CD4-positive, alpha-beta T cell treated with Interleukin-2 at 100 ng/mL for 4 hours (primary cell): ENCODE data around the gene SHB.

Experiments
- DNase-seq: peaks from one replicate; pipeline ENCODE4 v3.0.0-alpha.2; 2020; ENCODE audit warnings: low spot score

SHB gene

DNA sequence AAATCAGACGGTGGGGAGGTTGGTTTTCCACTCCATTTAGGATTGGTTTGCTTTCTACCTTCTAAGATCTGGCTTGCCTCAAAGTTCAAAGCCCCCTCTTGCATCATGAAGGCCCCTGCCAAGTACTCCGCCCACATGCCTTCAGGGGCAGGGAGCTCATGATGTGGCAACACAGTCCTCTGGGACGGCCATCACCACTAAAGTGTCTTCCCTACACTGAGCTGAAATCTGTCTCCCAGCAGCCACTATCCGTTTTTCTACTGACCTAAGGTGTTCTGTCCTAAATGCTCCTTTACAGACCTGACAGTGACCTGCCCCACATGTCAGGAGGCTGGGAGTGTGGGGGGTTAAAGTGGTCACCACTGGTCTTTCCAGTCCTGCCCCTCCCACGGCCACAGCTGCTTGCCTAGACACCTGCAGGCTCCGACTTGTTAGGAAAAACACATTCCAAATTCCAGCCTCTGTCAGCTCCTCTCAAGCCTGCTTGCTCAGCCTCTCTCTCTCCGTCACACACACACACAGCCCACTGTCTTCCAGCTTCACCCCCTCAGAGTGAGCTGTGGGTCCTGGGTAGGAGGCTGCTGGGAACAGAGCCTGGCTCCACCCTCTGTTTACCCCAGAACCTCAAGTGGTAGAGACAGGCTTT lies 44.9 kb downstream of the SHB start:
- DNase-seq = no peak

GRCh38 chr9:38023661-38024035 lies 45.4 kb downstream of the SHB start:
- no peak for DNase-seq

DNA sequence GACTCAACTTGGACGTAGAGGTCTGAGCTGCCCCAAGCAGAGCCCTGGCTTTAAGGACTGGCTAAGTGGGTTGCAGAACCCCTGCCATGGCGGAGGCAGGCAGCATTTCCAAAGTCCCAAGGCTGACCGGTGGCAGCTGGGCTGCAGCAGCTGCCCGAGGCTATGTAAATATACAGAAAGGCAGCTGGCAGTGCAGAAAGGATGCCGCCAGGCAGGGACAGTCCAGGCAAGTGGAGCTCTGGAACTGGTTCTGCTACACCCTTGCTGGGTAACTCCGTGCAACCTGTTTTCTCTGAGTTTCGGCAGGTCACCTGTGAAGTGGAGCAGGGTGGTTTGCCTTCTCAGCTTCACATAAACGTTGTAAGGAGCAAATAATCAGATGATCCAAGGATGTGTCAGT lies 46.0 kb downstream of the SHB start:
- no peak for DNase-seq

GRCh38 chr9:38022203-38022895 lies 46.7 kb downstream of the SHB start:
- no peak for DNase-seq

DNA sequence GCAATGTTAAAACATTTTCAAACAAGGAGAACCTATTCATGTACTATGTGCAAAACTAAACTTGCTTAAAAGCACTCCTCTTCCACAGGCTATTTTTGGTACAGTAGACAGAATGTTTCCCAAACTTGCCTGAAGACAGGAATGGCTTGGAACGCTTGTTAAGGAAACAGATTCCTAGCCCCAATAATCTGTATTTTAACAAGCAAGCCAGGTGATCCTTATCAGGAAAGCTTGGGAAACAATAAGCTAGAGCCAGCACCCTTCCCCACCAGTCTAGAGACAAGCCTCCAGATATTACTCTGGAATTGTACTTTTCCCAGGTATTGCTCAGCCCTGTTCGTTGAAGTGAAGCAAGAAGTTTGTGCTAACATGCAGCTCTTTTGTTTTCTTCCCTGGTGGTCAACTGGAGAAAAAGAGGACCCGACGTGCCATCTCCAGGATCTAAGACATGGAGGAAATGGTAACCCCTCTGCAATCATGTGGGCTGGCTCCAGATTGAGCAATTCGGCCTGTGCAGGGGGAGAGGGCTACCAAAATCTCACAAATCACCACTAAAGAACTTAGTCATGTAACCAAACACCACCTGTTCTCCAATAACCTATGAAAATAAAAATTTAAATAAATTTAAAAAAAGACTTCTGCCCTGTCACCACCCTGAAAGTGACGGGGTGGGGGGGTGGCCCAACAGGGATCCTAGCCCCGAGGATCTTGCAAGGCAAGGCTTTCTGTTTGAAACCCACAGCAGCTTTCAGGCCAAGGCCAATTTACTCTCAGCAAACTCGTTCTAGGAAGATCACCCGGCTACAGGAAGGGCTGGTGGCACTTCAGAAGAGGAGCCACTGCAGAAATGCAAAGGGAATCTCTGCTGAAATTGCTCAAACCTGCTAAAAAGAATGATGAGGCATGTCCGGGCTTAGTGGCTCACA lies 48.6 kb downstream of the SHB start:
- no peak for DNase-seq

DNA sequence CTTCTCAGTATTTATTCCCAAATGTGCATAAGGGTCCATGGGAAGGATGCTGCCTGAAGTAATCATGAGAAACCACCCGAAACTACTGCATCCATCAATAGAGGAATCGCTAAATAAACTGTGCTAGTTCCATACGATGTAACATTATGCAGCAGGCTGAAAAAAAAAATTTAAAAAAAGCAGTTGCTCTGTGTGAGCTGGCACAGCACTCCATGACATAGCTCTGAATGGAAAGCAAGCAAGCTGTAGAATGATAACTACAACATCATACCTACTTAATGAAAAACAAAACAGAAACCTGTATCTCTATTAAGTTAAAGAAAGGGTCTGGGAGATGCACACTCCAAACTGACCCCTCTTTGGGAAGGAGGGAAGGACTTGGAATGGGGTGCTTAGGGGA lies 49.3 kb downstream of the SHB start:
- DNase-seq = no peak

DNA sequence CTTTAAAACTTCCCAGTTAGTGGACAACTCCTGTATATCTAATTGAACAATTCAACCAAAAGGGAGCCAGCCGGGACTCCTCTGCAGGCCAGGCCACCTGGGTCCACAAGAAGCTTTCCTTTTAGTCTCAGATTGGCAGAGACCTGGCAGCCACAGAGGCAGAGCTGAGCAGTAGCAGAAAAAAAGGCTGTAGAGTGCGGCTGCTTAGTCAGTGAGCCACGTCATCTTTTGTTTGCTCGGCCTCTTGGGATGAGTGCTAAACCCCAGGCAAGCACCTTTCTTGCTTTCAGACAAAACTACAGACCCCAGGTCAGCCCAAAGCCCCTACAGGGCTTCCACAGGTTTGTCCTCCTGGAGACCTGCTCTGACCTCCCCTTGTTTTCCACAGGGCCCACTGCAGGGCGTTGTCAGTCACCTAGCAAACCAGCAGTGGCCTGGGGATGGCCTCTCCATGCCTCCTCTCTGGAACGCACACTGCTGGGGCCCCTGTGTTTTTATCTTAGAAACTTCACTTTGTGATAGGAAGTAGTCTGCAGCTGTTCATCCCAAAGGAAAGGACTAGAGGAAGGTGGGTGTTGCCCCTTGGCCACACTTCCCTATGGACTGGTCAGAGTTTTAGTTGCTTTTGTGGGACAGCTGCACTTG lies 49.9 kb downstream of the SHB start:
- DNase-seq = no peak

GRCh38 chr9:38018241-38018957 lies 50.6 kb downstream of the SHB start:
- DNase-seq = no peak

GRCh38 chr9:38017885-38018186 lies 51.2 kb downstream of the SHB start:
- DNase-seq = no peak

DNA sequence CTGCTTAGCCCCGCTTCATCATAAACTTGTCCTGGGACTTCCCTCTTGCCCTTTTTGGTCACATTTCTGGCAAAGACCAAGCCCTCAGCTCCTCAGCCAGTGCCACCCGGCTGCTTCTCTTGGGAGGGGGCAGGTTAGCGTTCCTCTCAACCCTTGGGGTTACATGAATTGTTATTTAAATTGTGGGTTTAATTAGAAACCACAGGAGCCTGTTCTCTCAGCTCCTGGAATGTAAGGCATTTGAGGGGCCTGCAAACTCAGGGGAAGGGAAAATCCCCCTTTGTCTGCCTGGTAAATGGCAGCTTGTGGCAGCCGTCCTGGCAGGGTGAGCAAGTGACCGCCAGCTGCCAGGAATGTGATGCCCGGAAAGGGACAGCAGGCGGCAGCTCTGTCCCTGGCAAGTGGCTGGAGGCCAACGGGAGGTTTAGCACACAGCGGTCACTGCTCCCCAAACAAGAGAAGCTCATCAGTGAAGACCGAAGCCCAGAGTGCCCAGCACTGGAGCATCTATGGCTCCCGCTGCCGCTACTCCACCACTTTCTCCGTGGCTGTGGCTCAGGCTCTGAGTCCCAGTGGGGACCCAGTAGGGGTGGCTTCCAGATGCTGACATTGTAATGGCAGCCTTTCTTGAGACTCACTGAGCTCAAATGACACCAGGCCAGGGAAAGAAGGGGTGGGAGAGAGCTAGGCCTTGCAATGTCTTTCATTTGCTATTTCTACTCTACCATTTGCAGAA lies 51.7 kb downstream of the SHB start:
- DNase-seq = no peak

- no peak for DNase-seq
These were observed 52.5 kb downstream of the SHB start for GRCh38 chr9:38016375-38017135.

- DNase-seq = no peak
These were observed 53.1 kb downstream of the SHB start for GRCh38 chr9:38015906-38016305.

GRCh38 chr9:38015266-38015665 lies 53.8 kb downstream of the SHB start:
- DNase-seq = no peak

- no peak for DNase-seq
These were observed 56.1 kb downstream of the SHB start for GRCh38 chr9:38012767-38013450.

GRCh38 chr9:38011991-38012390 lies 57.0 kb downstream of the SHB start:
- no peak for DNase-seq

DNA sequence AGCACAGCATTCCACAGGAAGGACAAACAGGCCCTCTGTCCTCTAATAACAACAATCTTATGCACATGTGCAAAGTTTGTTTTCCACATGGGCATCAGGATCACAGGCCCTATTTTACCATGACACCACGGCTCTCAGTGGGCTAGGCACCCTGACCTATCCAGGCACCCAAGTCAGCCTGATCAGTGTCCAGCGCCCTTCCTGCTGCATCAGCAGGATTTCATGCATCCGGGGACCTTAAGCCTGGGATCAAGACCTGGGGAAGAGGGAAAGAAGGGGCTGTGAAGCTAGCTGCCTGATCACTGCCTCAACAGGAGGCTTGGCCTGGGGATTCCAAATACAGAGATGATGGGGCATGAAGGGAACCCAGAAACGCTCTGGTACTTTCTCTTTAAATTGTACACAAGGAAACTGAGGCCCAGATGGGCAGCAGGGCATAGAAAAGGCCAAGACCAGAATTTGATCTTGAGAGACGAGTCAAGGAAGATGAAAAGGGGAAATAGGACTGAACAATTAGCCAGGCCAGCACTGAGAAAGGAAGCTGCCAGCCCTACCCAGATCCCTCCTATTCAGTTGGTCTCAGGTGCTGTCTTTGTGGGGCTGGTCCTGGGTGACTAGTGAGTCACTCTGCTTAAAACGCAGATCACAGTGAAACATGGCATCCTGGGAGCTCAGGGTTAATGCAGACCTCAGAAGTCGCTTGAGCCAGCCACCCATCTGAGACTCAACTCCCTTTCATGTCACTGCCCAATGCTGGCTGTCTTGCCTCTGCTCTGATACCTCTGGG lies 57.9 kb downstream of the SHB start:
- DNase-seq = no peak

- no peak for DNase-seq
These were observed 59.0 kb downstream of the SHB start for GRCh38 chr9:38009990-38010389.

DNA sequence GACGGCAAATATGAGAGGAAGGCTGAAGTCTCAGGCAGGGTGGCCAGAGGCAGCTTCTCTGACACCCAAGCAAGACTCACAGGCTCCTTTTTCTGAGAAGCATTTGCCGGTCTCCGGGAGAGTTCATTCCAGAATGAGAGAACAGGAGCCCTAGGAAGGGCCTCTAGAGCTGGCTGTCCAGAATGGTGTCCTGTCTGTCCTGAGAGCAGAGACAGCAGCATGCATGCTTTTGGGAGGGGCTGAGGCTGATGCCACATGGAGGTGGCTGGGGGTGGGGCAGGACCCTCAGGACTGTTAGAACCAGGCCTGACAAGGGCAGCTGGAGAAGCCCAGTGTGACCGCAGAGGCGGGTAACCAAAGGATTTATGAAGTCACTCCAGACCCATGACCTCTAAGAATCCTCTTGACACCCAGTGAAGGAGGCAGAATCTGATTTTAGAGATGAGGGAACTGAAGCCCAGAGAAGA lies 60.0 kb downstream of the SHB start:
- DNase-seq = no peak
